ENCODE results near the gene FGF14.

FGF14 gene

GRCh38 chr13:102302534-102302933 lies 99.3 kb downstream of the FGF14 start:
- DNase-seq = no peak

- DNase-seq = no peak
Observed at GRCh38 chr13:102300379-102300778, 101.5 kb downstream of the FGF14 start.

GRCh38 chr13:102299366-102299765 lies 102.5 kb downstream of the FGF14 start:
- no peak for DNase-seq

GRCh38 chr13:102298051-102298450 lies 103.8 kb downstream of the FGF14 start:
- no peak for DNase-seq

- DNase-seq = no peak
Observed at GRCh38 chr13:102295316-102296048, 106.4 kb downstream of the FGF14 start.

GRCh38 chr13:102294407-102295018 lies 107.3 kb downstream of the FGF14 start:
- no peak for DNase-seq

GRCh38 chr13:102293723-102294122 lies 108.1 kb downstream of the FGF14 start:
- no peak for DNase-seq

- DNase-seq = no peak
Observed at GRCh38 chr13:102291587-102292218, 110.1 kb downstream of the FGF14 start.

GRCh38 chr13:102289606-102290005 lies 112.2 kb downstream of the FGF14 start:
- no peak for DNase-seq

GRCh38 chr13:102286326-102286725 lies 115.5 kb downstream of the FGF14 start:
- no peak for DNase-seq

GRCh38 chr13:102280366-102280765 lies 121.5 kb downstream of the FGF14 start:
- DNase-seq = no peak

- DNase-seq = no peak
Observed at GRCh38 chr13:102277286-102277685, 124.6 kb downstream of the FGF14 start.

GRCh38 chr13:102276404-102276803 lies 125.4 kb downstream of the FGF14 start:
- no peak for DNase-seq

GRCh38 chr13:102275969-102276368 lies 125.9 kb downstream of the FGF14 start:
- no peak for DNase-seq

GRCh38 chr13:102273111-102273510 lies 128.7 kb downstream of the FGF14 start:
- DNase-seq = no peak

- no peak for DNase-seq
Observed at GRCh38 chr13:102267191-102267590, 134.7 kb downstream of the FGF14 start.

GRCh38 chr13:102261809-102262208 lies 140.0 kb downstream of the FGF14 start:
- no peak for DNase-seq

- DNase-seq = no peak
Observed at GRCh38 chr13:102261316-102261715, 140.5 kb downstream of the FGF14 start.

- no peak for DNase-seq
Observed at GRCh38 chr13:102260256-102260655, 141.6 kb downstream of the FGF14 start.

GRCh38 chr13:102255409-102255808 lies 146.4 kb downstream of the FGF14 start:
- no peak for DNase-seq

GRCh38 chr13:102251817-102252216 lies 150.0 kb downstream of the FGF14 start:
- DNase-seq = no peak

GRCh38 chr13:102250448-102250847 lies 151.4 kb downstream of the FGF14 start:
- DNase-seq = no peak

- no peak for DNase-seq
Observed at GRCh38 chr13:102244607-102245227, 157.1 kb downstream of the FGF14 start.

- DNase-seq = no peak
Observed at GRCh38 chr13:102240110-102240509, 161.7 kb downstream of the FGF14 start.

Data from midbrain (tissue), 1 donor.